Ishikawa (cell line): Measurements from ENCODE around the gene C1orf21.

Experiments used
- EGR1 ChIP-seq: IDR thresholded peaks from 2 replicates; pipeline ENCODE4 v1.6.1; 2012
- EP300 ChIP-seq: IDR thresholded peaks from 2 replicates; pipeline ENCODE4 v1.6.1; 2012; ENCODE audit warnings: borderline replicate concordance
- FOXM1 ChIP-seq: IDR thresholded peaks from 2 replicates; pipeline ENCODE4 v1.6.1; 2012; ENCODE audit warnings: low read depth, borderline replicate concordance
- NFIC ChIP-seq: IDR thresholded peaks from 2 replicates; pipeline ENCODE4 v1.6.1; 2012
- RAD21 ChIP-seq: IDR thresholded peaks from 2 replicates; pipeline ENCODE4 v1.6.1; 2012; ENCODE audit warnings: low read depth
- TF ChIP-seq, protein P1 (sequence below): IDR thresholded peaks from 2 replicates; pipeline ENCODE4 v1.6.1; 2012
- TF ChIP-seq, protein P2 (sequence below): IDR thresholded peaks from 2 replicates; pipeline ENCODE4 v1.6.1; 2012; ENCODE audit warnings: low read depth, mild to moderate bottlenecking

DNA sequence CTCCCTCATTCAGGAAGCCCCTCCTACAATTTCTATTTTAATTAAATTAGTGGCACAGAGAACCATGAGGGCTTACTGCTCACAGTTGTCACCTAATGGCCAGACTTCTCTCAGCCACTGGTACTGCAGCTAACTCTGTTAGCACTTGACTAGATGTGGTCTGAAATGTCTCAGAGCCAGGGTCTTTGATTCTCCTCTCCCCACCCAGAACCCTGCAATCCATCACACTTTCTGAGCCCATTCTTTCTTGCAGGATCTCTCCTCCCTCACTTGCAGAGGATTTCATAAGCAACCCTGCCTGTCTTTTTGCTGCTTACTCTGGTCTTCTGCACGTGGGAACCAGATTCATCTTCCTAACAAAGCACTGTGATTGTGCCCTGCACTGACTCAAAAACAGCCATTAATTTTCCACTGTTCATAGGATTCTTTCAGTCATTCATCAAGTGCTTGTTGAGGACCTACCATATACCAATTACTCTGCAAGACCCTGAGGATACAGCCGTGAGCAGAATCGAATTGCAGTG is 259.4 kb downstream of the C1orf21 start:
- TF ChIP-seq EP300 (no peak), NFIC (no peak), EGR1 (no peak), RAD21 (no peak), FOXM1 (no peak)
- TF ChIP-seq, protein P1, sequence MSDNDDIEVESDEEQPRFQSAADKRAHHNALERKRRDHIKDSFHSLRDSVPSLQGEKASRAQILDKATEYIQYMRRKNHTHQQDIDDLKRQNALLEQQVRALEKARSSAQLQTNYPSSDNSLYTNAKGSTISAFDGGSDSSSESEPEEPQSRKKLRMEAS, result no peak
- TF ChIP-seq, protein P2, sequence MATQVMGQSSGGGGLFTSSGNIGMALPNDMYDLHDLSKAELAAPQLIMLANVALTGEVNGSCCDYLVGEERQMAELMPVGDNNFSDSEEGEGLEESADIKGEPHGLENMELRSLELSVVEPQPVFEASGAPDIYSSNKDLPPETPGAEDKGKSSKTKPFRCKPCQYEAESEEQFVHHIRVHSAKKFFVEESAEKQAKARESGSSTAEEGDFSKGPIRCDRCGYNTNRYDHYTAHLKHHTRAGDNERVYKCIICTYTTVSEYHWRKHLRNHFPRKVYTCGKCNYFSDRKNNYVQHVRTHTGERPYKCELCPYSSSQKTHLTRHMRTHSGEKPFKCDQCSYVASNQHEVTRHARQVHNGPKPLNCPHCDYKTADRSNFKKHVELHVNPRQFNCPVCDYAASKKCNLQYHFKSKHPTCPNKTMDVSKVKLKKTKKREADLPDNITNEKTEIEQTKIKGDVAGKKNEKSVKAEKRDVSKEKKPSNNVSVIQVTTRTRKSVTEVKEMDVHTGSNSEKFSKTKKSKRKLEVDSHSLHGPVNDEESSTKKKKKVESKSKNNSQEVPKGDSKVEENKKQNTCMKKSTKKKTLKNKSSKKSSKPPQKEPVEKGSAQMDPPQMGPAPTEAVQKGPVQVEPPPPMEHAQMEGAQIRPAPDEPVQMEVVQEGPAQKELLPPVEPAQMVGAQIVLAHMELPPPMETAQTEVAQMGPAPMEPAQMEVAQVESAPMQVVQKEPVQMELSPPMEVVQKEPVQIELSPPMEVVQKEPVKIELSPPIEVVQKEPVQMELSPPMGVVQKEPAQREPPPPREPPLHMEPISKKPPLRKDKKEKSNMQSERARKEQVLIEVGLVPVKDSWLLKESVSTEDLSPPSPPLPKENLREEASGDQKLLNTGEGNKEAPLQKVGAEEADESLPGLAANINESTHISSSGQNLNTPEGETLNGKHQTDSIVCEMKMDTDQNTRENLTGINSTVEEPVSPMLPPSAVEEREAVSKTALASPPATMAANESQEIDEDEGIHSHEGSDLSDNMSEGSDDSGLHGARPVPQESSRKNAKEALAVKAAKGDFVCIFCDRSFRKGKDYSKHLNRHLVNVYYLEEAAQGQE, result no peak
